ENCODE results near the gene MIGA2. TPM values are rescaled to one million over a fixed set of nuclear protein-coding genes. Genes with fewer than 3 reads are reported as not detected.

MIGA2 gene
- total and polyA plus RNA-seq, 2 experiments from 2014 or later: 19.3 to 47.8 TPM

DNA sequence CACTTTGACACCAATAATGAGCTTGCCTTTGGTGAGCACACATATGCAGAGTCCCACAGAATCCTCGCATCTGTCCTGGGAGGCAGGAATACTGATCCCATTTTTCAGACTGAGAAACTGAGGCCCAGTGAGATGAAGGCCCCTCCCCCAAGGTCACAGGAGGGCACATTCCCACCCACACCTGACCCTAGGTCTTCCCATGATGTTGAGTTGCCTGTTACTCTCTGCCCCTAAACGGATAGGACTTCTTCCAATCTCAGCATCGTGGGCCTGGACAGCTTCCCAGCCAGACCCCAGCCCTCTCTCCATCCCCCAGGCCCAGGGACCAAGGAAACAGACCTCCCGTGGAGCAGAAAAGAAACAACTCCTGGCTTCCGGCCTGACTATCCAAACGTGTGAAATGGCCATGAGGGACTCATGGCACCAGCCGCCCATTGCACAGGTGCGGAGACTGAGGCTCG lies 9.2 kb upstream of the MIGA2 start:
- H3K27ac Mint-ChIP-seq: peak overlapping the region; percentile 67; the same call in 1 of the 2 replicates
- no peaks in the 10 kb centered on the region for H3K9me3 Mint-ChIP-seq
- peaks cover 22% of the 10 kb centered on the region for H4K20me1 ChIP-seq (replicated peaks; ENCODE audit: insufficient read depth)
- no peaks in the 10 kb centered on the region for H3K9me2 ChIP-seq (ENCODE audit: insufficient read depth)
- H3K79me2 ChIP-seq (replicated peaks; ENCODE audit: insufficient read depth): peaks cover 41% of the 10 kb centered on the region
- peaks cover 29% of the 10 kb centered on the region for H3K4me1 Mint-ChIP-seq
- DNase-seq (ENCODE audit: low spot score) (peak; percentile 58), ATAC-seq (no peak)
- H3K4me2 ChIP-seq: peak overlapping the region; percentile 79
- no peaks in the 10 kb centered on the region for H3K27me3 ChIP-seq (ENCODE audit: insufficient read depth)
- H3K4me3 ChIP-seq: peak overlapping the region; percentile 78
- peaks cover 9% of the 10 kb centered on the region for H3K4me1 ChIP-seq (ENCODE audit: insufficient read depth)
- H2AFZ ChIP-seq: no peak overlapping the region
- no peaks in the 10 kb centered on the region for H3F3A ChIP-seq (replicated peaks; ENCODE audit: low read depth)
- no peak for TF ChIP-seq NANOG (IDR thresholded peaks at IDR 0.05; ENCODE audit: borderline replicate concordance)
- TF ChIP-seq, protein P1, sequence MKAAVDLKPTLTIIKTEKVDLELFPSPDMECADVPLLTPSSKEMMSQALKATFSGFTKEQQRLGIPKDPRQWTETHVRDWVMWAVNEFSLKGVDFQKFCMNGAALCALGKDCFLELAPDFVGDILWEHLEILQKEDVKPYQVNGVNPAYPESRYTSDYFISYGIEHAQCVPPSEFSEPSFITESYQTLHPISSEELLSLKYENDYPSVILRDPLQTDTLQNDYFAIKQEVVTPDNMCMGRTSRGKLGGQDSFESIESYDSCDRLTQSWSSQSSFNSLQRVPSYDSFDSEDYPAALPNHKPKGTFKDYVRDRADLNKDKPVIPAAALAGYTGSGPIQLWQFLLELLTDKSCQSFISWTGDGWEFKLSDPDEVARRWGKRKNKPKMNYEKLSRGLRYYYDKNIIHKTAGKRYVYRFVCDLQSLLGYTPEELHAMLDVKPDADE (IDR thresholded peaks at IDR 0.05): no peak
- TF ChIP-seq, protein P2, sequence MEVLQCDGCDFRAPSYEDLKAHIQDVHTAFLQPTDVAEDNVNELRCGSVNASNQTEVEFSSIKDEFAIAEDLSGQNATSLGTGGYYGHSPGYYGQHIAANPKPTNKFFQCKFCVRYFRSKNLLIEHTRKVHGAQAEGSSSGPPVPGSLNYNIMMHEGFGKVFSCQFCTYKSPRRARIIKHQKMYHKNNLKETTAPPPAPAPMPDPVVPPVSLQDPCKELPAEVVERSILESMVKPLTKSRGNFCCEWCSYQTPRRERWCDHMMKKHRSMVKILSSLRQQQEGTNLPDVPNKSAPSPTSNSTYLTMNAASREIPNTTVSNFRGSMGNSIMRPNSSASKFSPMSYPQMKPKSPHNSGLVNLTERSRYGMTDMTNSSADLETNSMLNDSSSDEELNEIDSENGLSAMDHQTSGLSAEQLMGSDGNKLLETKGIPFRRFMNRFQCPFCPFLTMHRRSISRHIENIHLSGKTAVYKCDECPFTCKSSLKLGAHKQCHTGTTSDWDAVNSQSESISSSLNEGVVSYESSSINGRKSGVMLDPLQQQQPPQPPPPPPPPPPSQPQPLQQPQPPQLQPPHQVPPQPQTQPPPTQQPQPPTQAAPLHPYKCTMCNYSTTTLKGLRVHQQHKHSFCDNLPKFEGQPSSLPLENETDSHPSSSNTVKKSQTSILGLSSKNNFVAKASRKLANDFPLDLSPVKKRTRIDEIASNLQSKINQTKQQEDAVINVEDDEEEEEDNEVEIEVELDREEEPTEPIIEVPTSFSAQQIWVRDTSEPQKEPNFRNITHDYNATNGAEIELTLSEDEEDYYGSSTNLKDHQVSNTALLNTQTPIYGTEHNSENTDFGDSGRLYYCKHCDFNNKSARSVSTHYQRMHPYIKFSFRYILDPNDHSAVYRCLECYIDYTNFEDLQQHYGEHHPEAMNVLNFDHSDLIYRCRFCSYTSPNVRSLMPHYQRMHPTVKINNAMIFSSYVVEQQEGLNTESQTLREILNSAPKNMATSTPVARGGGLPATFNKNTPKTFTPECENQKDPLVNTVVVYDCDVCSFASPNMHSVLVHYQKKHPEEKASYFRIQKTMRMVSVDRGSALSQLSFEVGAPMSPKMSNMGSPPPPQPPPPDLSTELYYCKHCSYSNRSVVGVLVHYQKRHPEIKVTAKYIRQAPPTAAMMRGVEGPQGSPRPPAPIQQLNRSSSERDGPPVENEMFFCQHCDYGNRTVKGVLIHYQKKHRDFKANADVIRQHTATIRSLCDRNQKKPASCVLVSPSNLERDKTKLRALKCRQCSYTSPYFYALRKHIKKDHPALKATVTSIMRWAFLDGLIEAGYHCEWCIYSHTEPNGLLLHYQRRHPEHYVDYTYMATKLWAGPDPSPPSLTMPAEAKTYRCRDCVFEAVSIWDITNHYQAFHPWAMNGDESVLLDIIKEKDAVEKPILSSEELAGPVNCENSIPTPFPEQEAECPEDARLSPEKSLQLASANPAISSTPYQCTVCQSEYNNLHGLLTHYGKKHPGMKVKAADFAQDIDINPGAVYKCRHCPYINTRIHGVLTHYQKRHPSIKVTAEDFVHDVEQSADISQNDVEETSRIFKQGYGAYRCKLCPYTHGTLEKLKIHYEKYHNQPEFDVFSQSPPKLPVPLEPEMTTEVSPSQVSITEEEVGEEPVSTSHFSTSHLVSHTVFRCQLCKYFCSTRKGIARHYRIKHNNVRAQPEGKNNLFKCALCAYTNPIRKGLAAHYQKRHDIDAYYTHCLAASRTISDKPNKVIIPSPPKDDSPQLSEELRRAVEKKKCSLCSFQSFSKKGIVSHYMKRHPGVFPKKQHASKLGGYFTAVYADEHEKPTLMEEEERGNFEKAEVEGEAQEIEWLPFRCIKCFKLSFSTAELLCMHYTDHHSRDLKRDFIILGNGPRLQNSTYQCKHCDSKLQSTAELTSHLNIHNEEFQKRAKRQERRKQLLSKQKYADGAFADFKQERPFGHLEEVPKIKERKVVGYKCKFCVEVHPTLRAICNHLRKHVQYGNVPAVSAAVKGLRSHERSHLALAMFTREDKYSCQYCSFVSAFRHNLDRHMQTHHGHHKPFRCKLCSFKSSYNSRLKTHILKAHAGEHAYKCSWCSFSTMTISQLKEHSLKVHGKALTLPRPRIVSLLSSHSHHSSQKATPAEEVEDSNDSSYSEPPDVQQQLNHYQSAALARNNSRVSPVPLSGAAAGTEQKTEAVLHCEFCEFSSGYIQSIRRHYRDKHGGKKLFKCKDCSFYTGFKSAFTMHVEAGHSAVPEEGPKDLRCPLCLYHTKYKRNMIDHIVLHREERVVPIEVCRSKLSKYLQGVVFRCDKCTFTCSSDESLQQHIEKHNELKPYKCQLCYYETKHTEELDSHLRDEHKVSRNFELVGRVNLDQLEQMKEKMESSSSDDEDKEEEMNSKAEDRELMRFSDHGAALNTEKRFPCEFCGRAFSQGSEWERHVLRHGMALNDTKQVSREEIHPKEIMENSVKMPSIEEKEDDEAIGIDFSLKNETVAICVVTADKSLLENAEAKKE (CRISPR knock-in tag; IDR thresholded peaks at IDR 0.05): no peak
- no peak for TF ChIP-seq CREB1 (CRISPR knock-in tag; IDR thresholded peaks at IDR 0.05; ENCODE audit: low read depth)
- TF ChIP-seq EZH2phosphoT487 (IDR thresholded peaks at IDR 0.05; ENCODE audit: unreplicated experiment): no peak
- TF ChIP-seq, protein P3, sequence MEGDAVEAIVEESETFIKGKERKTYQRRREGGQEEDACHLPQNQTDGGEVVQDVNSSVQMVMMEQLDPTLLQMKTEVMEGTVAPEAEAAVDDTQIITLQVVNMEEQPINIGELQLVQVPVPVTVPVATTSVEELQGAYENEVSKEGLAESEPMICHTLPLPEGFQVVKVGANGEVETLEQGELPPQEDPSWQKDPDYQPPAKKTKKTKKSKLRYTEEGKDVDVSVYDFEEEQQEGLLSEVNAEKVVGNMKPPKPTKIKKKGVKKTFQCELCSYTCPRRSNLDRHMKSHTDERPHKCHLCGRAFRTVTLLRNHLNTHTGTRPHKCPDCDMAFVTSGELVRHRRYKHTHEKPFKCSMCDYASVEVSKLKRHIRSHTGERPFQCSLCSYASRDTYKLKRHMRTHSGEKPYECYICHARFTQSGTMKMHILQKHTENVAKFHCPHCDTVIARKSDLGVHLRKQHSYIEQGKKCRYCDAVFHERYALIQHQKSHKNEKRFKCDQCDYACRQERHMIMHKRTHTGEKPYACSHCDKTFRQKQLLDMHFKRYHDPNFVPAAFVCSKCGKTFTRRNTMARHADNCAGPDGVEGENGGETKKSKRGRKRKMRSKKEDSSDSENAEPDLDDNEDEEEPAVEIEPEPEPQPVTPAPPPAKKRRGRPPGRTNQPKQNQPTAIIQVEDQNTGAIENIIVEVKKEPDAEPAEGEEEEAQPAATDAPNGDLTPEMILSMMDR (conservative IDR thresholded peaks at IDR 0.05; ENCODE audit: low read depth in 2 of 2): no peak
- no peak for TF ChIP-seq ZNF114 (CRISPR knock-in tag; IDR thresholded peaks at IDR 0.05)
- no peak for TF ChIP-seq STAT1 (IDR thresholded peaks at IDR 0.05; ENCODE audit: unreplicated experiment)
- no peak for TF ChIP-seq POLR2AphosphoS5 (IDR thresholded peaks at IDR 0.05; ENCODE audit: low read depth)
- no peak for TF ChIP-seq JUNB (IDR thresholded peaks at IDR 0.05; ENCODE audit: unreplicated experiment)
- no peak overlapping the region for H3K27ac ChIP-seq (ENCODE audit: low read depth)
- H3K36me3 Mint-ChIP-seq (ENCODE audit: low read depth): no peaks in the 10 kb centered on the region; the same call in 2 of the 3 replicates
- peak overlapping the region; percentile 78 for H3K4me3 Mint-ChIP-seq
- no peaks in the 10 kb centered on the region for H3K36me3 ChIP-seq (ENCODE audit: insufficient read depth)
- no peaks in the 10 kb centered on the region for H3K27me3 Mint-ChIP-seq (ENCODE audit: insufficient read depth, low read depth, poor library complexity)
